ENCODE results near the gene CHRM2.

DNA sequence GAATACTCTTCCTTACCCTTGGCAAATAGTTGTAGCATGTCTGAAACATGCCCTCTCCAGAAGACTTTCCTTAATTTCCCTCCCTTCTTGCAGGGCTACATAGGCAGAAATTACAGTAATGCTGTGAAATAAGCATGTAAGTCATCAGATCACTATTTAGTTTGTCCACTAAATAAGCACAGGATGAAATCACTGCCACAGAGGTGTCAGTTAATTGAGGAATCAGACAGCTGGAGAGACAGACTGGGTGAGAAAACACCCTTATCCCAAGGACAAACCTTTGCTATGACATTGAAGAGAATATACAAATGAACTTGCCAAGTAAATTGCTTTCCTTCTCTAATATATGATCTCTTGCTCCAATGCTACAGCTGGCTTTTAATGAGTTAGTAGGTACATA, 129.3 kb downstream of the CHRM2 start:
- TF ChIP-seq, protein P1, sequence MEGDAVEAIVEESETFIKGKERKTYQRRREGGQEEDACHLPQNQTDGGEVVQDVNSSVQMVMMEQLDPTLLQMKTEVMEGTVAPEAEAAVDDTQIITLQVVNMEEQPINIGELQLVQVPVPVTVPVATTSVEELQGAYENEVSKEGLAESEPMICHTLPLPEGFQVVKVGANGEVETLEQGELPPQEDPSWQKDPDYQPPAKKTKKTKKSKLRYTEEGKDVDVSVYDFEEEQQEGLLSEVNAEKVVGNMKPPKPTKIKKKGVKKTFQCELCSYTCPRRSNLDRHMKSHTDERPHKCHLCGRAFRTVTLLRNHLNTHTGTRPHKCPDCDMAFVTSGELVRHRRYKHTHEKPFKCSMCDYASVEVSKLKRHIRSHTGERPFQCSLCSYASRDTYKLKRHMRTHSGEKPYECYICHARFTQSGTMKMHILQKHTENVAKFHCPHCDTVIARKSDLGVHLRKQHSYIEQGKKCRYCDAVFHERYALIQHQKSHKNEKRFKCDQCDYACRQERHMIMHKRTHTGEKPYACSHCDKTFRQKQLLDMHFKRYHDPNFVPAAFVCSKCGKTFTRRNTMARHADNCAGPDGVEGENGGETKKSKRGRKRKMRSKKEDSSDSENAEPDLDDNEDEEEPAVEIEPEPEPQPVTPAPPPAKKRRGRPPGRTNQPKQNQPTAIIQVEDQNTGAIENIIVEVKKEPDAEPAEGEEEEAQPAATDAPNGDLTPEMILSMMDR (IDR thresholded peaks at IDR 0.05) = no peak
- TF ChIP-seq POLR2A (IDR thresholded peaks at IDR 0.05; ENCODE audit: low read length) (no peak), ESRRA (IDR thresholded peaks at IDR 0.05; ENCODE audit: borderline replicate concordance, low read length) (no peak), HEYL (CRISPR knock-in tag; IDR thresholded peaks at IDR 0.05) (no peak), NFE2L2 (conservative IDR thresholded peaks at IDR 0.05; ENCODE audit: low read length) (no peak), RNF2 (IDR thresholded peaks at IDR 0.05; ENCODE audit: borderline replicate concordance, low read depth) (no peak), SMC3 (IDR thresholded peaks at IDR 0.05) (no peak)
- TF ChIP-seq, protein P2, sequence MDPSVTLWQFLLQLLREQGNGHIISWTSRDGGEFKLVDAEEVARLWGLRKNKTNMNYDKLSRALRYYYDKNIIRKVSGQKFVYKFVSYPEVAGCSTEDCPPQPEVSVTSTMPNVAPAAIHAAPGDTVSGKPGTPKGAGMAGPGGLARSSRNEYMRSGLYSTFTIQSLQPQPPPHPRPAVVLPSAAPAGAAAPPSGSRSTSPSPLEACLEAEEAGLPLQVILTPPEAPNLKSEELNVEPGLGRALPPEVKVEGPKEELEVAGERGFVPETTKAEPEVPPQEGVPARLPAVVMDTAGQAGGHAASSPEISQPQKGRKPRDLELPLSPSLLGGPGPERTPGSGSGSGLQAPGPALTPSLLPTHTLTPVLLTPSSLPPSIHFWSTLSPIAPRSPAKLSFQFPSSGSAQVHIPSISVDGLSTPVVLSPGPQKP (IDR thresholded peaks at IDR 0.05; ENCODE audit: low read depth, low read length) = no peak

Data from A549 (cell line).